ENCODE data around the gene UPK3BL1.
A peak's percentile ranks its signal among the peaks of the same experiment; 100 is the strongest.
"Not testable (repeated sequence)": the region's sequence is repeated elsewhere in the genome, so short reads cannot be mapped to it uniquely, and the experiment has no call there.

Gene UPK3BL1

DNA sequence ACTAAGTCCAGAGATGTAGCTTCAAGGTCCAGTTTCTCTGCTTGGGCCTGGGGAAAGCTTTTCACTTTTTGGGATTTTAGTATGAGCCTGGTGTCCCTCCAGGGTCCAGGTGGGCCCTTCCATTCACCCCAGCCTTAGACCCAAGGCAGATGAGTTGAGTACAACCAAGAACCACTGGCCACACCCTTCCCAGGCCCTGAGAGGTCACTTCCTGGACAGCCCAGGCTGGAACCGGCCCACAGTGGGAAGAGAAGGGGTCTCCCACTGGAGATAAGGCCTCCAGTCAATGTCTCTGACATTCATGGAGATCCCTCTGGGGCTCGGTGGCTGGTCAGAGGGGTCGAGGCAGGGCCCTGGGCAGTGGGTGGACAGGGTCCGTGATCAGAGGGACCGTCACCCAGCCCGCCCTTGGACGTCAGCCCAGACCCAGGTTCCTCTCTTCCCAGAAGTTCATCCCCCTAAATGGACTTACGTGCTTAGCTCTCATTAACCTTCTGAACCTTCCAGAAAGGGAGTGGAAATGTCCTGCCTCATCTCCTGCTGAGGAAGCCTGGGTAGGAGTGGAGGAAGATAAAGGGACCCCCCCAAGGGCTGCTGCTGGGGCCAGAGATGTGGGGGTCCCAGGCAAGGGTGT, 15.2 kb downstream of the UPK3BL1 start:
- H3K27ac ChIP-seq (ENCODE audit: low read depth, low read length, severe bottlenecking); H3K9me3 ChIP-seq (ENCODE audit: control insufficient read depth, low read length); H3K36me3 ChIP-seq (ENCODE audit: control insufficient read depth, insufficient read depth, low read length); H3K4me3 ChIP-seq (ENCODE audit: extremely low read depth, insufficient read depth, low read length, poor library complexity, severe bottlenecking); H3K4me1 ChIP-seq (ENCODE audit: control insufficient read depth, insufficient read depth, low read length, poor library complexity, severe bottlenecking): not testable (repeated sequence)
- WGBS, 2 experiments (ENCODE audit: insufficient coverage in 2 of 2), result no CpG with 5 or more reads among the region's 8 CpGs

DNA sequence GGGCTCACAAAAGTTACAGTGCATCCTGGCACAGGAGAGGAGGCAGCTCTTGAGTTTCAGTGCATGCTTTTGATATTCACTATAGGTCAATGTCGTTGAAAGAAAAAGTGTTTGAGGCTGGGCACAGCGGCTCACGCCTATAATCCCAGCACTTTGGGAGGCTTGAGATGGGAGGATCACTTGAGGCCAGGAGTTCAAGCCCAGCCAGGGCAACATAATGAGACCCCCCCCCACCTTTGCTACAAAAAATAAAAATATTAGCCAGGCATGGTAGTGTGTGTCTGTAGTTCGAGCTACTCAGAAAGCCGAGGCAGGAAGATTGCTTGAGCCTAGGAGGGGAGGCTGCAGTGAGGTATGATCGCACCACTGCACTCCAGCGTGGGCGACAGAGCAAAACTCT, 24.5 kb downstream of the UPK3BL1 start:
- not testable (repeated sequence) for H3K9me3 ChIP-seq (ENCODE audit: control insufficient read depth, low read length); H3K27ac ChIP-seq (ENCODE audit: low read depth, low read length, severe bottlenecking); H3K36me3 ChIP-seq (ENCODE audit: control insufficient read depth, insufficient read depth, low read length); H3K4me3 ChIP-seq (ENCODE audit: extremely low read depth, insufficient read depth, low read length, poor library complexity, severe bottlenecking); H3K4me1 ChIP-seq (ENCODE audit: control insufficient read depth, insufficient read depth, low read length, poor library complexity, severe bottlenecking)
- WGBS, 2 experiments (ENCODE audit: insufficient coverage in 2 of 2), result 60 to 100% methylated on average over 1 to 2 of the region's 8 CpGs

DNA sequence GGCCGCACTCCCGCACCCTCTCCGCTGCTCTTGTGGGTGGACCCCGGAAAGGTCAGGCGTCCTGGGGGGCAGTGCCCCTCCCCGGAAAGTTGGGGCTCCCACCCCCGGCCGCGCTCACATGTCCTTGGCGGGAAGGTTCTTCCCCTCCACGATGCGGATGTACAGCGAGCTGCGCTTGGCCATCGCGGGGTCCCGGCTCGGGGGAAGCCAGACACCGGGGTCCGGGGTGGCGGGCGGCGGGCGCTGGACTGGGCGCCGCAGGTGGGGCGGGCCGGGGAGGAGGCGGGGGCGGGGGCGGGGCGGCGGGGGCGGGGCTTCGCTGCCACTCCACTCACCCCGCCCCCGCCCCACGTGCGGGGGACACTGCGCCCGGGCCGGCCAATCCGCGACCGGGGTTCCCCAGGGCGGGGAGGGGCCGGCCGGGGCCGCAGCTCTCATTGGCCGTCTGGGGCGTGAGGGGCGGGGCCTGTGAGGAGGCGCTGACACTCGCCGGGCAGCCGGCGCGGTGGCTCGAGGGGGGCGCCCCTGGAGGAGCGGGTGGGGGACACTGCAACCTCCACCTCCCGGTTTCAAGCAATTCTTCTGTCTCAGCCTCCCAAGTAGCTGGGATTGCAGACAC, 26.0 kb downstream of the UPK3BL1 start, which contains the start of gene RASA4:
Gene RASA4, minus strand, starts transcription at position 250 of the 619 bp plus-strand sequence. Its CDS starts 67 bp downstream, at position 183.
- not testable (repeated sequence) for H3K27ac ChIP-seq (ENCODE audit: low read depth, low read length, severe bottlenecking); H3K36me3 ChIP-seq (ENCODE audit: control insufficient read depth, insufficient read depth, low read length); H3K9me3 ChIP-seq (ENCODE audit: control insufficient read depth, low read length); H3K4me1 ChIP-seq (ENCODE audit: control insufficient read depth, insufficient read depth, low read length, poor library complexity, severe bottlenecking)
- H3K4me3 ChIP-seq (ENCODE audit: extremely low read depth, insufficient read depth, low read length, poor library complexity, severe bottlenecking), result peak within 1 kb of the TSS; percentile 34
- WGBS, 2 experiments (ENCODE audit: insufficient coverage in 2 of 2), result no CpG with 5 or more reads among the region's 62 CpGs

DNA sequence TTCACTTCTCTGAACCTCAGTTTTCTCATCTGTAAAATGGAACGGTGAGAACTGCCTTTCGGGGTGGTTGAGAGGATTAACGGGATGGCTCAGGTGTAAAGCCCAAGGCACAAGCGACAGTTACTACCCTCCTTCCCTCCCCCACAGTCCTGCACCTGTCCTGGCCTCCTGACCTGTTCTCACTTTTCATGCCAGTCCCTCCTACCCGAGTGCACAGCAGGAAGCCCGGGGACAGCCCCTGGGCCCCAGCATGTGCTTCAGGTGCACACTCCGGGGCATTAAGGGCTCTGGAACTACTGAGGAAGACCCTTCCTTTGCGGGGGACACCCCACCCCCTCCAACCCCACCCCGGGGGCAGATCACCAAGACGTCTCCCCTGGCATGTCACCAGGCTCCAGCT, 26.7 kb downstream of the UPK3BL1 start:
- not testable (repeated sequence) for H3K9me3 ChIP-seq (ENCODE audit: control insufficient read depth, low read length); H3K4me1 ChIP-seq (ENCODE audit: control insufficient read depth, insufficient read depth, low read length, poor library complexity, severe bottlenecking); H3K27ac ChIP-seq (ENCODE audit: low read depth, low read length, severe bottlenecking); H3K36me3 ChIP-seq (ENCODE audit: control insufficient read depth, insufficient read depth, low read length); H3K4me3 ChIP-seq (ENCODE audit: extremely low read depth, insufficient read depth, low read length, poor library complexity, severe bottlenecking)
- no CpG with 5 or more reads among the region's 10 CpGs for WGBS, 2 experiments (ENCODE audit: insufficient coverage in 2 of 2)

DNA sequence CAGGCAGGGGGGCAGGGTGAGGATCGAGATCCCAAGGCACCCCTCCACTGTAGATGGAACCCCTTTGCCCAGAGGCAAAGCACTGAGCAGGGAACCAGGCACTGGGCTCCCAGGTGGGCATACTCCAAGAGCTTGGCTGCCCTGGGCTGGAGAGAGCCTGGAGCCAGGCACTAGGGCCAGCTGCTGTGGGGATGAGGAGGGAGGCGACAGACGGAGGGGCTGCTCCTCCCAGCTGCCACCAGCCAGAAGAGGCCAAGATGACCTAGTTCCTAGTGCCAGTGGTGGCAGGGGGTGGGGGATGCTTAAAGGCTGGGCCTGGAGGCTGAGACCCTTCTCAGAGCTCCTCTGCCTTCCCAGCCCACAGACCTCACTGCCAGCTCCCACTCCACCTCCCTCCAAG, 27.7 kb downstream of the UPK3BL1 start:
- no CpG with 5 or more reads among the region's 3 CpGs for WGBS, 2 experiments (ENCODE audit: insufficient coverage in 2 of 2)
- not testable (repeated sequence) for H3K27ac ChIP-seq (ENCODE audit: low read depth, low read length, severe bottlenecking); H3K4me3 ChIP-seq (ENCODE audit: extremely low read depth, insufficient read depth, low read length, poor library complexity, severe bottlenecking); H3K36me3 ChIP-seq (ENCODE audit: control insufficient read depth, insufficient read depth, low read length); H3K9me3 ChIP-seq (ENCODE audit: control insufficient read depth, low read length); H3K4me1 ChIP-seq (ENCODE audit: control insufficient read depth, insufficient read depth, low read length, poor library complexity, severe bottlenecking)

DNA sequence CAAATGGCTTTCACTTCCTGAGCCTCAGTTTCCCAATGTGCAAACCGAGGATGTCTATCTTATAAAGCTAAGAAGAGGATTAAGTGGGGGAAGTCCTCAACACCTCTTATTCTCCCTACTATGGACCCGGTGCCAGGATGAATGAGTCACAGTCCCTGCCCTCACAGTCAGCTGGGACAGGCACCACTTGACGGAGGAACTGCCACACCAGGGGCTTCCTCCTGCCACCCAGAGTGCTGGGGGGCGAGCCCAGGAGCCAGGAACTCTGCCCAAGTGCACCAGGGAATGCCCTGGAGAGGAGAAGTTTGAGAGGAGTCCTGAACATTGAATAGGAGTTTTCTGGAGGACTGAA, 28.3 kb downstream of the UPK3BL1 start:
- H3K36me3 ChIP-seq (ENCODE audit: control insufficient read depth, insufficient read depth, low read length); H3K4me3 ChIP-seq (ENCODE audit: extremely low read depth, insufficient read depth, low read length, poor library complexity, severe bottlenecking); H3K27ac ChIP-seq (ENCODE audit: low read depth, low read length, severe bottlenecking); H3K4me1 ChIP-seq (ENCODE audit: control insufficient read depth, insufficient read depth, low read length, poor library complexity, severe bottlenecking); H3K9me3 ChIP-seq (ENCODE audit: control insufficient read depth, low read length): not testable (repeated sequence)
- WGBS, 2 experiments (ENCODE audit: insufficient coverage in 2 of 2), result no CpG with 5 or more reads among the region's 4 CpGs

DNA sequence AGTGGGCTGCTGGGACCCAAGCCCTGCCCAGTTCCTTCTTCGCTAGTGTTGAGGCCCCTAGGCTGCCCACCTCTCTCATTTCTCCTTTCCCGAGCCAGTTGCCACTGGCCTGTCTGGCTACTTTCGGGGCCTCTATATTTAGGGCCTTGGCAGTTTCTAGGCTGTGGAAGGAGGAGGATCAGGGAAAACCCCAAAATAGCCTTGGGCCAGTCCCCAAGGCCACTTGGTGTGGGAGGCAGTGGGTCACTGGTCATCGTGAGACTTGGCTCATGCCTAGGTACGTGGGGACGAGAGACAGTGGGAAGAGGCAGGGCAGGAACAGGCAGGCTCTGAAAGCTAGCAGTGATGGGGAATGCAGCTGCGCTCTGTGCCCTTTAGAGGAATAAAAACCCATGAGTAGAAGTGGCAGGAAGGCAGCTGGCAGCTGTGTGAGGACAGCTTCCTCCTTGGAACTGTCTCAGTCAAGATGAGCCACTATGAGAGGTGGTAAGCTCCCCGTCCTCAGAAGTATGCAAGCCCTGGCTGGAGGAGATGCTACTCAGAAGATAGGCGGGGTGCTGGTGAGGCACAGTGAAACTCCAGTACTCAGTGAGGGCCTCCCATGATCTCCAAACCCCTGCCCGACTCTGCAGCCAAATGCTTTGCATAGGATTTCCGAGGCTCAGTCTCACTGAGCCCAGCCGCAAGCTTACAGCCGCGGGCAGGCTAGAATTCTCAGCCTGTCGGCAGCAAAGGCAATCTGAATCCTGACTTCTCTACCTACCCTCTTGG, 28.8 kb downstream of the UPK3BL1 start:
- no CpG with 5 or more reads among the region's 15 CpGs for WGBS, 2 experiments (ENCODE audit: insufficient coverage in 2 of 2)

DNA sequence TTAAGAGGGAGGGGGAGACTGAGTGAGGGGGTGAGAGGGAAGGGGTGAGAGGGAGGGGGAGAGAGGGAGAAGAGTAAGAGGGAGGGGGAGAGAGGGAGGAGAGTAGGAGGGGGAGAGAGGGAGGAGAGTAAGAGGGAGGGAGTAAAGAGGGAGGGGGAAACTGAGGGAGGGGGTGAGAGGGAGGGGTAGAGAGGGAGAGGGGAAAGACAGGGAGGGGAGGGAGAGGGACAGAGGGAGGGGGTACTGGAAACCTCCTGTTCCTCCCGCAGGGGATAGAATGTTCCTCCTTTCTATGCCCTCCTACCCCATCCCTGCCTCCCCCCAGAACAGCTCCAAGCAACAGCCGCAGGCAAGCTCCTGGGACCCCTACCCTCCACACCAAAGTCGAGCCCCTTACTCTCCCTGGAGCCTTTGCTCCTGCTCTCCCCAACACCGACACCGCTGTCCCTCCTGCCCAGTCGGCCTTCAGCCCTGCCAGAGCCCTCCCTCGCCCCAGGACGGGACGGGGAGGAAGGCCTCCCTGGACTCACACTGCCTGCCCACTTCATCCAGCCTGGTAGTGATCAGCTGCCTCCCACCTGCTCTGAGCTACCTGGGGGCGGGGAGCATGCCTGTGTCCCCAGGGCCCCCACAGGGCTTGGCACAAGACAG, 30.8 kb downstream of the UPK3BL1 start:
- not testable (repeated sequence) for H3K4me1 ChIP-seq (ENCODE audit: control insufficient read depth, insufficient read depth, low read length, poor library complexity, severe bottlenecking)
- WGBS, 2 experiments (ENCODE audit: insufficient coverage in 2 of 2), result 25 to 43% methylated on average over 1 to 4 of the region's 10 CpGs
- peak overlapping the region; percentile 53 for H3K27ac ChIP-seq (ENCODE audit: low read depth, low read length, severe bottlenecking)

More for the DNA sequence above, 28.8 kb downstream of the UPK3BL1 start:
- not testable (repeated sequence) for H3K9me3 ChIP-seq (ENCODE audit: control insufficient read depth, low read length); H3K27ac ChIP-seq (ENCODE audit: low read depth, low read length, severe bottlenecking); H3K4me3 ChIP-seq (ENCODE audit: extremely low read depth, insufficient read depth, low read length, poor library complexity, severe bottlenecking); H3K36me3 ChIP-seq (ENCODE audit: control insufficient read depth, insufficient read depth, low read length); H3K4me1 ChIP-seq (ENCODE audit: control insufficient read depth, insufficient read depth, low read length, poor library complexity, severe bottlenecking)

DNA sequence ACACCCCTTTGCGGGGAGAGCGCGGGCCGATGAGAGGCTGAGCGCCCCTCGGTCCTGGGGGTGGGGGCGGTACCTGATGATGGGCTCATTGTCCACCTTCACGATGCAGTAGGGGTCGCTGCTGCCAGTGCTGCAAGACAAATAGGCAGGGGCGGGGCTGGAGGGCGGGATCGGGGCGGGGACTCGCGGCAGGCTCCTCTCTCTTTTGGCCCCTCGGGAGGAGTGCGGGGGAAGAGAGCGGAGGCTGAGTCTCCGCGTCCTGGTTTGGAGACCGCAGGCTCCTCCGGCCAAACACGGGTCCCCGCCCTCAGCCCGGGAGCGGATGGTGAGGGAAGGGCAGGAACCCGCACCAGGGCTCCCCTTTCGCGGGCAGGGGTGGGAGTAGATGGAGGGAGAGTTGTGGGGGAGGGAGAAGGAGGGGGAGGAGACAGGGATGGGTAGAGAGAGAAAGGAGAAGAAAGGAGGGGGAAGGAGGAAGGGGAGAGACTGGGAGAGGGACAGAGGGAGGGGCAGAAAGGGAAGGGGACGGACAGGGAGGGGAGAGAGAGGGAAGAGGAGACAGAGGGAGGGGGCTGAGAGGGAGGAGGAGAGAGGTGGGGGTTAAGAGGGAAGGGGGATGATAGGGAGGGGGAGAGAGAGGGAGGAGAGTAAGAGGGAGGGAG, 31.4 kb downstream of the UPK3BL1 start:
- H3K27ac ChIP-seq (ENCODE audit: low read depth, low read length, severe bottlenecking); H3K36me3 ChIP-seq (ENCODE audit: control insufficient read depth, insufficient read depth, low read length); H3K4me1 ChIP-seq (ENCODE audit: control insufficient read depth, insufficient read depth, low read length, poor library complexity, severe bottlenecking); H3K4me3 ChIP-seq (ENCODE audit: extremely low read depth, insufficient read depth, low read length, poor library complexity, severe bottlenecking); H3K9me3 ChIP-seq (ENCODE audit: control insufficient read depth, low read length): not testable (repeated sequence)
- WGBS, 2 experiments (ENCODE audit: insufficient coverage in 2 of 2), result no CpG with 5 or more reads among the region's 30 CpGs

More for the DNA sequence above, 30.8 kb downstream of the UPK3BL1 start:
- not testable (repeated sequence) for H3K9me3 ChIP-seq (ENCODE audit: control insufficient read depth, low read length); H3K36me3 ChIP-seq (ENCODE audit: control insufficient read depth, insufficient read depth, low read length)
- peak overlapping the region; percentile 2 for H3K4me3 ChIP-seq (ENCODE audit: extremely low read depth, insufficient read depth, low read length, poor library complexity, severe bottlenecking)

DNA sequence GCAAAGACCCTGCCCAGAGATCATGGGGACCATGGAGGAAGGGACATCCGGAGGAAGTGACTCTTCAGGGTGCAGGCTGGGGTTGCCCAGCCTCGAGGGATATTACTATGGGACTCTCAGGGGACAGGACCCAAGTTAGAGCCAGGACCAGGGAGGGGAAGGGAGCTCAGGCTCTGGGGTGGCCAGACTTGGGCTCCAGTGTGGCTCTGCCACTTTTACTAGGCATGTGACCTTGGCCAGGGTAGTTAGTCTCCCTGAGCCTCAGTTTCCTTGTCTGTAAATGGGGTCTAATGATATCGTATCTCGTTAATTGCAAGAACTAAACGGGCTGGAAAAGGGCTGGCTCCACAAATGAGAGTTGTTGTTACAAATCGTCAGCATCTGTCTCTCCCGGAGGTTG, 32.1 kb downstream of the UPK3BL1 start:
- not testable (repeated sequence) for H3K4me3 ChIP-seq (ENCODE audit: extremely low read depth, insufficient read depth, low read length, poor library complexity, severe bottlenecking); H3K9me3 ChIP-seq (ENCODE audit: control insufficient read depth, low read length); H3K27ac ChIP-seq (ENCODE audit: low read depth, low read length, severe bottlenecking); H3K4me1 ChIP-seq (ENCODE audit: control insufficient read depth, insufficient read depth, low read length, poor library complexity, severe bottlenecking); H3K36me3 ChIP-seq (ENCODE audit: control insufficient read depth, insufficient read depth, low read length)
- WGBS, 2 experiments (ENCODE audit: insufficient coverage in 2 of 2), result no CpG with 5 or more reads among the region's 7 CpGs

All from mesodermal cell (in vitro differentiated cells).